Measurements from ENCODE around the gene PDE3A. TPM values are rescaled to one million over a fixed set of nuclear protein-coding genes. Genes with fewer than 3 reads are reported as not detected.

PDE3A gene
- total RNA-seq, 6 donors from 2014 or later = 1.0 to 10.0 (median 3.2) TPM

- no peaks in the 10 kb centered on the region for H3K4me1 ChIP-seq
- H3K9me3 ChIP-seq = no peaks in the 10 kb centered on the region
- TF ChIP-seq EP300 (IDR thresholded peaks at IDR 0.05) (no peak), POLR2AphosphoS5 (IDR thresholded peaks at IDR 0.05) (no peak), CTCF (IDR thresholded peaks at IDR 0.05) (no peak), POLR2A (IDR thresholded peaks at IDR 0.05) (no peak)
- ATAC-seq (ENCODE audit: low FRiP score in 2 of 2) (no peak), DNase-seq (no peak)
- no peaks in the 10 kb centered on the region for H3K36me3 ChIP-seq
- H3K27ac ChIP-seq = no peak overlapping the region
- WGBS, 2 donors = 88 to 90% methylated on average over 4 of the region's 4 CpGs
- H3K4me3 ChIP-seq = no peak overlapping the region
- H3K27me3 ChIP-seq = no peaks in the 10 kb centered on the region
Observed at GRCh38 chr12:20718294-20718693, 350.0 kb downstream of the PDE3A start.

- WGBS, 2 donors = 30 to 50% methylated on average over 1 of the region's 1 CpG
- TF ChIP-seq EP300 (IDR thresholded peaks at IDR 0.05) (no peak), POLR2AphosphoS5 (IDR thresholded peaks at IDR 0.05) (no peak), CTCF (IDR thresholded peaks at IDR 0.05) (no peak), POLR2A (IDR thresholded peaks at IDR 0.05) (no peak)
- no peaks in the 10 kb centered on the region for H3K4me1 ChIP-seq
- no peak overlapping the region for H3K27ac ChIP-seq
- H3K27me3 ChIP-seq = no peaks in the 10 kb centered on the region
- ATAC-seq (ENCODE audit: low FRiP score in 2 of 2) = no peak
- DNase-seq = no peak
- H3K4me3 ChIP-seq = no peak overlapping the region
- no peaks in the 10 kb centered on the region for H3K36me3 ChIP-seq
- no peaks in the 10 kb centered on the region for H3K9me3 ChIP-seq
Observed at GRCh38 chr12:20722142-20722541, 353.8 kb downstream of the PDE3A start.

- TF ChIP-seq POLR2A (IDR thresholded peaks at IDR 0.05) = no peak
- TF ChIP-seq CTCF (IDR thresholded peaks at IDR 0.05) = no peak
- TF ChIP-seq EP300 (IDR thresholded peaks at IDR 0.05) = no peak
- no peak for TF ChIP-seq POLR2AphosphoS5 (IDR thresholded peaks at IDR 0.05)
- ATAC-seq (ENCODE audit: low FRiP score in 2 of 2) (no peak), DNase-seq (no peak)
- no peak overlapping the region for H3K27ac ChIP-seq
- H3K4me3 ChIP-seq = no peak overlapping the region
- H3K4me1 ChIP-seq = no peaks in the 10 kb centered on the region
- H3K27me3 ChIP-seq = no peaks in the 10 kb centered on the region
- no peaks in the 10 kb centered on the region for H3K36me3 ChIP-seq
- 44 to 80% methylated on average over 1 of the region's 1 CpG for WGBS, 2 donors
- no peaks in the 10 kb centered on the region for H3K9me3 ChIP-seq
Observed at GRCh38 chr12:20731274-20731673, 362.9 kb downstream of the PDE3A start.
